ENCODE results near the gene ZNF76.
"Not testable (repeated sequence)": the region's sequence is repeated elsewhere in the genome, so short reads cannot be mapped to it uniquely, and the experiment has no call there.

Gene ZNF76

GRCh38 chr6:35320031-35320410 lies 60.5 kb downstream of the ZNF76 start:
- no peak for TF ChIP-seq CTCF (IDR thresholded peaks at IDR 0.05; ENCODE audit: low read depth, low read length)
- TF ChIP-seq POLR2A (IDR thresholded peaks at IDR 0.05; ENCODE audit: extremely low read depth, insufficient read length), result no peak
- TF ChIP-seq MAX (IDR thresholded peaks at IDR 0.05; ENCODE audit: low read depth, low read length), result no peak
- no peak for TF ChIP-seq MYC (IDR thresholded peaks at IDR 0.05; ENCODE audit: low read depth, low read length)
- H3K4me3 ChIP-seq (ENCODE audit: low read depth, low read length), result no peak overlapping the region
- no peak for DNase-seq (ENCODE audit: low read depth)

DNA sequence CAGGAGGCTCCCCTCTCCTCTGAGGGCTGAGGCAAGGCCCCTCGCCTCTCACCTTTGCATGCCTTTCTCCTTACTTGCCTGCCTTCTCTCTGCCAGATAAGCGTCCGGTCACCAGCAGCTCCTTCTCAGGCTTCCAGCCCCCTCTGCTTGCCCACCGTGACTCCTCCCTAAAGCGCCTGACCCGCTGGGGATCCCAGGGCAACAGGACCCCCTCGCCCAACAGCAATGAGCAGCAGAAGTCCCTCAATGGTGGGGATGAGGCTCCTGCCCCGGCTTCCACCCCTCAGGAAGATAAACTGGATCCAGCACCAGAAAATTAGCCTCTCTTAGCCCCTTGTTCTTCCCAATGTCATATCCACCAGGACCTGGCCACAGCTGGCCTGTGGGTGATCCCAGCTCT lies 61.6 kb downstream of the ZNF76 start:
- TF ChIP-seq MYC (IDR thresholded peaks at IDR 0.05; ENCODE audit: low read depth, low read length) (no peak), POLR2A (IDR thresholded peaks at IDR 0.05; ENCODE audit: extremely low read depth, insufficient read length) (no peak), MAX (IDR thresholded peaks at IDR 0.05; ENCODE audit: low read depth, low read length) (no peak), CTCF (IDR thresholded peaks at IDR 0.05; ENCODE audit: low read depth, low read length) (no peak)
- no peak for DNase-seq (ENCODE audit: low read depth)
- no peak overlapping the region for H3K4me3 ChIP-seq (ENCODE audit: low read depth, low read length)

GRCh38 chr6:35327349-35328027 lies 68.0 kb downstream of the ZNF76 start:
- no peak overlapping the region for H3K4me3 ChIP-seq (ENCODE audit: low read depth, low read length)
- peak; percentile 77 for DNase-seq (ENCODE audit: low read depth)
- TF ChIP-seq MYC (IDR thresholded peaks at IDR 0.05; ENCODE audit: low read depth, low read length) (no peak), POLR2A (IDR thresholded peaks at IDR 0.05; ENCODE audit: extremely low read depth, insufficient read length) (no peak), MAX (IDR thresholded peaks at IDR 0.05; ENCODE audit: low read depth, low read length) (peak; percentile 33; the same call in 1 of the 2 replicates), CTCF (IDR thresholded peaks at IDR 0.05; ENCODE audit: low read depth, low read length) (peak; percentile 78)

GRCh38 chr6:35328108-35328723 lies 68.7 kb downstream of the ZNF76 start:
- DNase-seq (ENCODE audit: low read depth), result no peak
- no peak for TF ChIP-seq MAX (IDR thresholded peaks at IDR 0.05; ENCODE audit: low read depth, low read length)
- no peak for TF ChIP-seq MYC (IDR thresholded peaks at IDR 0.05; ENCODE audit: low read depth, low read length)
- no peak for TF ChIP-seq CTCF (IDR thresholded peaks at IDR 0.05; ENCODE audit: low read depth, low read length)
- TF ChIP-seq POLR2A (IDR thresholded peaks at IDR 0.05; ENCODE audit: extremely low read depth, insufficient read length), result no peak
- H3K4me3 ChIP-seq (ENCODE audit: low read depth, low read length), result no peak overlapping the region

- not testable (repeated sequence) for DNase-seq (ENCODE audit: low read depth); H3K4me3 ChIP-seq (ENCODE audit: low read depth, low read length)
Measured at GRCh38 chr6:35328965-35329364, 69.4 kb downstream of the ZNF76 start.

DNA sequence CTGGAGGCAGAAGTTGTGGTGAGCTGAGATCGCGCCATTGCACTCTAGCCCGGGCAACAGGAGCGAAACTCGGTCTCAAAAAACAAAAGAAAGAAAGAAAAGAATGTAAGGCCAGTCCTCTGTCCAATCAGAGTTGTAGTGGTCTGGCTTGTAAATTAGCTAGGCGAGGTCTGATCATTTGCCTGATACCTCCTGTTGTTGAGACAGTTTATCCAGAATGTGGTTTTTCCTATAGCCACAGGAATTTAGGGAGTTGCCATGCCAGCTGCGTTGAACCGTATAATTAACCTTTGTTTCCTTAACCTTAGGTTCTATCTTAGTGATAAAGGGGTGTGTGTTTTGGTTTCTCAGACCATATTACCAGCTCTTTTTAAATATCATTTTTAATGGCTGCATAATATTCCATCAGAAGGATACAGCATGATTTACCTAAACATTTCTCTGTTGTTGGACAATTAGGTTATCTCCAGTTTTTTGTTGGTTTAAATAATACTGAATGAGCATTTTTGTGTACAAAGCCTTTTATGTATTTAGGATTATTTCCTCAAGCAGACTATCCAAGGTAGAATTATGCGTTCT lies 71.1 kb downstream of the ZNF76 start:
- no peak overlapping the region for H3K4me3 ChIP-seq (ENCODE audit: low read depth, low read length)
- DNase-seq (ENCODE audit: low read depth), result no peak
- TF ChIP-seq CTCF (IDR thresholded peaks at IDR 0.05; ENCODE audit: low read depth, low read length) (no peak), POLR2A (IDR thresholded peaks at IDR 0.05; ENCODE audit: extremely low read depth, insufficient read length) (no peak), MYC (IDR thresholded peaks at IDR 0.05; ENCODE audit: low read depth, low read length) (no peak), MAX (IDR thresholded peaks at IDR 0.05; ENCODE audit: low read depth, low read length) (no peak)

DNA sequence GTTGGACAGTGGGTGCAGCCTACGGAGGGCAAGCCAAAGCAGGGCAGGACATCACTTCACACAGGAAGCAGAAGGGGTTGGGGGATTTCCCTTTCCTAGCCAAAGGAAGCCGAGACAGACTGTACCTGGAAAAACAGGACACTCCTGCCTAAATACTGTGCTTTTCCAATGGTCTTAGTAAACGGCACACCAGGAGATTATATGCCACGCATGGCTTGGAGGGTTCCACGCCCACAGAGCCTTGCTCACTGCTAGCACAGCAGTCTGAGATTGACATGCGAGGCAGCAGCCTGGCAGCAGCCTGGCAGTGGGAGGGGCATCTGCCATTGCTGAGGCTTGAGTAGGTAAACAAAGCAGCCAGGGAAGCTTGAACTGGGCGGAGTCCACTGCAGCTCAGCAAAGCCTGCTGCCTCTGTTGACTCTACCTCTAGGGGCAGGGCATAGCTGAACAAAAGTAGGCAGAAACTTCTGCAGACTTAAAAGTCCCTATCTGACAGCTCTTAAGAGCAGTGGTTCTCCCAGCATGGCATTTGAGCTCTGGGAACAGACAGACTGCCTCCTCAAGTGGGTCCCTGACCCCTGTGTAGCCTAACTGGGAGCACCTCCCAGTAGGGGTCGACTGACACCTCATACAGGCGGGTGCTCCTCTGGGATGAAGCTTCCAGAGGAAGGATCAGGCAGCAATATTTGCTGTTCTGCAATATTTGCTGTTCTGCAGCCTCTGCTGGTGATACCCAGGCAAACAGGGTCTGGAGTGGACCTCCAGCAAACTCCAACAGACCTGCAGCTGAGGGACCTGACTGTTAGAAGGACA lies 72.7 kb downstream of the ZNF76 start:
- peak; percentile 29 for DNase-seq (ENCODE audit: low read depth)
- H3K4me3 ChIP-seq (ENCODE audit: low read depth, low read length), result not testable (repeated sequence)

Data from NB4 (cell line).